Measurements from ENCODE around the gene PLA1A.

Gene PLA1A

DNA sequence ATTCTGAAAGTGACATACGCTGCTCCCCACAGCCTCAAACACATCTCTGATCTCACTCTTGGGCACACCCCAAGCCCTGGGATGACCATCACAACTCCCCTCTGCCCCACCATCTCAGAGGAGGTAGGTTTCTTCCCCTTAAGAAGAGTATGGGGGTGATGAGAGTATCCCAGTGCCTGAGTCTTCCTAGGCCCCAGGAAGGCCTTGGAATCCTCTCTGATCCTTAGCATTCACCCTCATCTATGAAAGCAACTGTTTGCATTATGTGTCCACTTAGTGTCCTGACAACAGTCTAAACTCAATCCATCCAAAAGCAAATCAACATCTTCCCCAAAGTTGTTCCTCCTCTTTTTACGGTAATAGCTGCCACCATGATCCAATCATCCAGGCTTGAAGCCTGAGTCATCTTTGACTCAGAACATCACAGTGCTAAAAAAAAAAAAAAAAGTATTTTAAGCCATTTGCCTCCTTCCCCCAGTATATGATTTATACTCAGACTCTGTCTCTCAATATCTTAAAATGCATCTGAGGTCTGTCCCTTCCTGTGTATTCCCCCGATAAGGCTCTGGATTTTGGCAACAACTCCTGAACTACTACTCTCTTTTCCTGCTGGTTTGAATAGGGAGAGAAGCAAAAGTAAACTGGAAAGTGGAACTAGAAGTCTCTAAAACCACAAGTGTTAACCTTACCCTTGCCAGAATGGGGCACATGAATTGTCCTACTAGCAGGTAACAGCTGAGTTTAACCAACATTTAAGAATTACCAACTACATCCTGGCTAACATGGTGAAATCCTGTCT is 40.2 kb downstream of the PLA1A start:
- peak; percentile 58 for DNase-seq (ENCODE audit: low spot score)

- peak; percentile 75 for DNase-seq (ENCODE audit: low spot score)
Observed at GRCh38 chr3:119639494-119640350, 42.0 kb downstream of the PLA1A start.

- no peak for DNase-seq (ENCODE audit: low spot score)
Observed at GRCh38 chr3:119641416-119641815, 43.7 kb downstream of the PLA1A start.

- peak; percentile 28 for DNase-seq (ENCODE audit: low spot score)
Observed at GRCh38 chr3:119642746-119643473, 45.2 kb downstream of the PLA1A start.

GRCh38 chr3:119643528-119643927 is 45.8 kb downstream of the PLA1A start:
- DNase-seq (ENCODE audit: low spot score), result no peak

DNA sequence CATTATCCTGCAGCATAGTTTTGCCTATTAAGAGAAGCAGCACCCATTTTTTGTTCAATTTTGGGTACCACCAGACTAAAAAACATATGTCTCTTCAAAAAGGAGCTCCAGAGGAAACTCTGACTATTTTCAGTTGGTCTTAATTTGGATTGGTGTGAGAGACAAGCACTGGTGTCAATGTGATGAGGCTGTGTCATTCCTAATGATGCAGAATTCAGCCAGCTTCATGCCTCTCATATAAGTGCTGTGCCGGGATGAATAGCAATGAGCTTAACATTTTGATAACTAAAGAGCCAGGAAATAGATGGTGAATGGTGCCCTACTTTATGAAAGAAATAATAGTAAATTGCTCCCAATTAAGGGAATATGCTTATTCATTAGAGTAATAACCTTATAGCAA is 46.8 kb downstream of the PLA1A start:
- DNase-seq (ENCODE audit: low spot score), result no peak

GRCh38 chr3:119645813-119646212 is 48.1 kb downstream of the PLA1A start:
- no peak for DNase-seq (ENCODE audit: low spot score)

DNA sequence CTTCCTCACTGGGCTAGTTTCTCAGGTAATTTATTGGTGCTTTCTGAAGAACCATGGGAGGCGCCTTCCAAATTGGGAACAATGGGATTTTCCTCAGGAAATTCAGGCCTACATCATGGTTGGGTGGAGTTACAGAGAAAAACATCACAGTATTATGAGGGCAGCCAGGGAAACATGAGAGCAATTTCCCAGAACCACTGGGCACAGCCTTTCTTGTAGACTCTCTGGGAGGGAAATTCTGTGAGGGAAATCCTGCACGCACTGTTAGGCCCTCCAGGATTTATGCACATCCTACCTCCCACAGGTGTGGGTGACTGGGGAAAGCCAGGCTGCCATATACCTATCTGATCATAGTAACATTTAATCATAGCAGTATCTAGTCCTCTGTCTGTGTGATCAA is 49.5 kb downstream of the PLA1A start:
- DNase-seq (ENCODE audit: low spot score), result no peak

DNA sequence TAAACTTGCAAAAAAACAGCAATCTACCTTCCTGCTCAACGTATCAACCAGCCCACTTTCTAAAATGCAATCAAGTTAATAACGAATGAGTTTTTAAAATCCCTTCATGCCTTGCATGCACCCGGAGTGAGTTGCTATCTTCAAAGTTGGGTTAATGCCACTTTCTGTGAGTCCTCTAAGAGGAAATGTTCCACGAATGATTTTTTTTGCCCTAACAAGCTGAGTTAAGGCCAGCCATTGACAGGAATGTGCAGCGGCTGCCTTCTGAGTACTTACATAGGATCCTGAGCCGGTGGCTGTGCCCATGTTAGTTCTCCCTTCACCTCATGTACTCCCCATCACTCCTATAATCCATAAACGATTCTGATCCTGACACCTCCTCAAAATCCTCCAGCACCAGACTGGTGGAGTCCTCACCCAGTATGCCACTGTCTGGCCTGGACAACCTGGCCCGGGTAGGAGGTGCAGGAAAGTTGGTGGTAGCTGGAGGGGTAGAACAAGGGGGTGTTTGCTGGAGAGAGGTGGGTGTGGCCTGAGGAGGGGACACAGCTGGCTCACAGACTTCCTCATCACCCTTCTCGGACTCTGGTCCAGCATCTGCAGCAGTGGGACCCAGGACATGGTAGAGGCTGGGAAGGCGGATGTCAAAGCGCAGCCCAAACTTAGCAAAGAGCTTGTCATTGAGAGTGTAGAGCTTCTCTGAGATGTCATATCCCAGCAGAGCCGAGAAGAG is 50.3 kb downstream of the PLA1A start:
- DNase-seq (ENCODE audit: low spot score), result no peak

- DNase-seq (ENCODE audit: low spot score), result no peak
Observed at GRCh38 chr3:119649761-119650160, 52.1 kb downstream of the PLA1A start.

DNA sequence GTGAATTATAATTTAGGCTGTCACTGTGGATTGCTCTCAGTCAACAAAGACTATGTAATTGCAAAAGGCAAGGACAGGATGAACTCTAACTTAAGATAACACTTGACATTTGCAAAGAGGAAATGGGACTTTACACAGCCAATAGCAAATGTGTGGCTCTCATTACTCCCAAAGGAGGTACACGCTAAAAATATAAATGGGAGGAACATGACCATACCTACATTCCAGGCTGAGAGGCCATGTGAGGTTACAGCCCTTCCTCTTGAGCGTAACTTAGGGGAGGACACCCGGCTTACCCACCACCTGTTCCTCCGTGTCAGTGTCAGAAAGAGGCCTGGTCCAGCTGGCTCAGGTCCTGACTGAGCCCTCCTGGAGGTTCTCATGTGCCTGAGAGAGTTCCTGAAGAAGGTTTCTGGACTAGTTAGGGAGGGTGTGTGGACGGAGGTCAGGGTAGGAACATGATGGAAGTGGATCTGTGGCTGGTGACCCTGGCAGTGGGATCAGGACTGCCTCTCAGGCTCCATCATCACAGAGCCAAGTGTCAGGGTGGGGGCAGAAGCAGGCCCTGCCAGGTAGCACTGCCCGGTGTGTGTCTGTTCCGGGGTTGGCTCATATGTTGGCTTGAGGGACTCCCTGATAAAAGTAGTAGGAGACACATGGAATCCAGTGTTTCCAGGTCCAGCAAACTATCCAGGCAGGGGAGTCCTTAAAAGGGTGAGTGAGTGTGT is 54.8 kb downstream of the PLA1A start:
- no peak for DNase-seq (ENCODE audit: low spot score)

- DNase-seq (ENCODE audit: low spot score), result no peak
Observed at GRCh38 chr3:119653876-119654275, 56.2 kb downstream of the PLA1A start.

DNA sequence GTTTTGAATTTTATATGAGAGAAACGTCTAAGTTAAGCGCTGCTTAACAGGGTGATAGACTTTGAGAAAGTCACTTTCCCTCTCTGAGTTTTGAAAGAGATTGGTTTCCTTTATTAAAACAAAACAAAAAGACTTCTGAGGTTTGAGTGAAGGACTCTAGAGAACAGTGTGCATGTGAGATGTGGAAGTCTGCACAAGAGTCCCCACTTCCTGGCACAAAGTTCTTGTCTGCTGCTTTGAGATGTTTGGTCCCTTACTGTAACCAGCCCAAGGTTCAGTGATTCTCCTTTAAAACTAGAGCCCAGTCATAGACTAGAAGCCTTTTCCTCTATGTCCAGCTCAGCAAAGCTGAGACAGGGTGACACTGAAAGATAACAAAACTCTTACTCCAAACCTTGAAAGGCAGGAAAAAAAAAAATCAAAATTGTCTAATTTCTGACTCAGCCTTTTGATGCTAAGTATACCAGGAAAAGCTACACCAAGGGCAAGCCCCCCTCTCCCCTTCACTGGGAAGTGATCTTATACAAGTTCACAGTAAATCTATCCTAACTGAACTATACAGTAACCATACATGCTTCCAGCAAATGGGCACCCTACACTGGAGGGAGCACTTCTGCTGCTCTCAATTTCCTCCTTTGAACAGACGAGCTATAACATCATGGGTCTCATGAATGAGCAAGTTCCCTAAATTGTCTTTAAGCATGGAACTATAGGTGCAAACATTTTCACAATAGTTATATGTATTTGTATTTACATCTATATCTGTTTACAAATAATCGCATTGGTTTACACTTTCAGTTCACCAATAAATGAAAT is 60.4 kb downstream of the PLA1A start:
- no peak for DNase-seq (ENCODE audit: low spot score)

GRCh38 chr3:119658994-119659393 is 61.3 kb downstream of the PLA1A start:
- no peak for DNase-seq (ENCODE audit: low spot score)

- no peak for DNase-seq (ENCODE audit: low spot score)
Observed at GRCh38 chr3:119659606-119660291, 62.1 kb downstream of the PLA1A start.

- DNase-seq (ENCODE audit: low spot score), result no peak
Observed at GRCh38 chr3:119660474-119661440, 63.1 kb downstream of the PLA1A start, which contains the start of gene POPDC2. Gene POPDC2, minus strand, starts transcription at chr3:119660589. Its CDS starts 166 bp downstream, at chr3:119660423.

- DNase-seq (ENCODE audit: low spot score), result no peak
Observed at GRCh38 chr3:119662604-119663373, 65.1 kb downstream of the PLA1A start.

GRCh38 chr3:119663885-119664284 is 66.2 kb downstream of the PLA1A start:
- DNase-seq (ENCODE audit: low spot score), result no peak
